Left ventricle myocardium inferior (tissue), 1 donor: ENCODE results near the gene GFM1. TPM values are rescaled to one million over a fixed set of nuclear protein-coding genes. Genes with fewer than 3 reads are reported as not detected.

Source experiments
- DNase-seq: peaks from one replicate; pipeline ENCODE4 v3.0.0-alpha.2; 2020
- H3K27ac ChIP-seq: fragments of 200-600 bp; replicated peaks from 2 replicates; pipeline ENCODE4 v1.8.0; 2021
- H3K27me3 ChIP-seq: fragments of 200-600 bp; 2 replicates; pipeline ENCODE4 v1.8.0; 2021; ENCODE audit warnings: low read depth
- H3K36me3 ChIP-seq: fragments of 200-600 bp; 2 replicates; pipeline ENCODE4 v1.8.0; 2021
- H3K4me1 ChIP-seq: fragments of 200-600 bp; 2 replicates; pipeline ENCODE4 v1.8.0; 2021
- H3K4me3 ChIP-seq: fragments of 200-600 bp; 2 replicates; pipeline ENCODE4 v1.8.0; 2021; ENCODE audit warnings: mild to moderate bottlenecking, moderate library complexity
- H3K9me3 ChIP-seq: fragments of 200-600 bp; replicated peaks from 2 replicates; pipeline ENCODE4 v1.8.0; 2021
- CTCF ChIP-seq: fragments of 200-600 bp; IDR thresholded peaks from 2 replicates; pipeline ENCODE4 v1.8.0; 2021; ENCODE audit warnings: antibody characterized with exemption, mild to moderate bottlenecking, borderline replicate concordance
- intact Hi-C: fragments of 100-400 bp; cut with micrococcal nuclease; formaldehyde crosslinking; loops from one replicate; pipeline ENCODE4 v1.11.0; 2022
- long read RNA-seq: library from polyadenylated mRNA; unstranded; transcript quantifications from one replicate; pipeline ENCODE4 v2.0.0, GENCODE V29; 2021
- total RNA-seq: library from RNA; stranded (reverse); fragmentation: NEBNext Ultra II Directional; extraction: Animal tissue kit (Norgen Biotek cat#: 25700); gene quantifications from one replicate; pipeline ENCODE4 v1.2.1, GENCODE V29; 2021
- donor health status: DM: no; HTN: yes; CAD: no; lungs with severe emphysema.

The GFM1 gene
- 60.5 TPM for total RNA-seq
- long read RNA-seq, transcript GFM1-201 (19 exons, 3,453 nt), result minor isoform, 7 of 204 reads
- long read RNA-seq, transcript GFM1-210 (18 exons, 3,721 nt), result major isoform, 171 of 204 reads
- long read RNA-seq, partial matches to known transcripts, result 8 of 204 reads
- long read RNA-seq, other reads (novel, unspliced or antisense), result 17 of 204 reads

DNA sequence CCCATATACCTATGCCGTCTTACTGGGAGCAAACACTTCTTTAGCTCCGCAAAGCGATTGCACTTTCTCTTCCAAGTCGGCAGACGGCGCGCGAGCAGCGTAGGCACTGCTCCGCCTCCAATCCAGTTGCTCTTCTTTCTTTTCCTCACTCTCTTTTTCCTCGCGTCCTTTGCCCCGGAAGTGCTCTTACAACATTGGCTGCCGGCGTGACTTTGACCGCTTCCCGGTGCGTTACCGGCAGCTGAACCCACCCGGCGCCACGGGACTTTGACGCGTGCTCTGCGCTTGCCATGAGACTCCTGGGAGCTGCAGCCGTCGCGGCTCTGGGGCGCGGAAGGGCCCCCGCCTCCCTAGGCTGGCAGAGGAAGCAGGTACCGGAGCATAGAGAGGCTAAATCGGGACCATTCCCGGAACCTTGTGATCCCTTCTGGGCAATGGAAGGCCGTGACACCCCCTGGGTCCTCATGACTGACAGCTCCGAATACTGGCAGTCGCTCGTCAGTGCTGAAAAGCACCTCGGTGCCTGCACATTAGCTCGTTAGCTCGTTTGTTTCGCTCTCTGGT is at the start of gene GFM1:
TSS of gene GFM1 (plus strand) at position 183 of the 564 bp plus-strand sequence. CDS start at position 291, 108 bp downstream.
- peak; percentile 91 for DNase-seq
- no peaks in the 10 kb centered on the region for H3K9me3 ChIP-seq
- H3K4me3 ChIP-seq, result peak within 1 kb of the TSS; percentile 90
- H3K27me3 ChIP-seq, result no peaks in the 10 kb centered on the region
- H3K4me1 ChIP-seq, result peaks cover 51% of the 10 kb centered on the region
- peaks cover 34% of the 10 kb centered on the region for H3K36me3 ChIP-seq
- intact Hi-C loops, result no loop called here
- peak; percentile 84 for TF ChIP-seq CTCF
- peak within 1 kb of the TSS; percentile 93 for H3K27ac ChIP-seq

- Histone ChIP-seq H3K4me3 (no peak overlapping the region), H3K27ac (no peak overlapping the region), H3K27me3 (no peaks in the 10 kb centered on the region), H3K4me1 (no peaks in the 10 kb centered on the region), H3K9me3 (no peaks in the 10 kb centered on the region), H3K36me3 (peaks cover 83% of the 10 kb centered on the region)
- DNase-seq, result no peak
- TF ChIP-seq CTCF, result no peak
- intact Hi-C loops, result no loop called here
Observed at GRCh38 chr3:158600787-158601186, 43.5 kb upstream of the GFM1 start.

GRCh38 chr3:158602227-158602626 is 42.1 kb upstream of the GFM1 start:
- intact Hi-C loops, result no loop called here
- TF ChIP-seq CTCF, result no peak
- Histone ChIP-seq H3K4me3 (no peak overlapping the region), H3K27ac (no peak overlapping the region), H3K9me3 (no peaks in the 10 kb centered on the region), H3K36me3 (peaks cover 82% of the 10 kb centered on the region), H3K4me1 (no peaks in the 10 kb centered on the region), H3K27me3 (no peaks in the 10 kb centered on the region)
- DNase-seq, result no peak

DNA sequence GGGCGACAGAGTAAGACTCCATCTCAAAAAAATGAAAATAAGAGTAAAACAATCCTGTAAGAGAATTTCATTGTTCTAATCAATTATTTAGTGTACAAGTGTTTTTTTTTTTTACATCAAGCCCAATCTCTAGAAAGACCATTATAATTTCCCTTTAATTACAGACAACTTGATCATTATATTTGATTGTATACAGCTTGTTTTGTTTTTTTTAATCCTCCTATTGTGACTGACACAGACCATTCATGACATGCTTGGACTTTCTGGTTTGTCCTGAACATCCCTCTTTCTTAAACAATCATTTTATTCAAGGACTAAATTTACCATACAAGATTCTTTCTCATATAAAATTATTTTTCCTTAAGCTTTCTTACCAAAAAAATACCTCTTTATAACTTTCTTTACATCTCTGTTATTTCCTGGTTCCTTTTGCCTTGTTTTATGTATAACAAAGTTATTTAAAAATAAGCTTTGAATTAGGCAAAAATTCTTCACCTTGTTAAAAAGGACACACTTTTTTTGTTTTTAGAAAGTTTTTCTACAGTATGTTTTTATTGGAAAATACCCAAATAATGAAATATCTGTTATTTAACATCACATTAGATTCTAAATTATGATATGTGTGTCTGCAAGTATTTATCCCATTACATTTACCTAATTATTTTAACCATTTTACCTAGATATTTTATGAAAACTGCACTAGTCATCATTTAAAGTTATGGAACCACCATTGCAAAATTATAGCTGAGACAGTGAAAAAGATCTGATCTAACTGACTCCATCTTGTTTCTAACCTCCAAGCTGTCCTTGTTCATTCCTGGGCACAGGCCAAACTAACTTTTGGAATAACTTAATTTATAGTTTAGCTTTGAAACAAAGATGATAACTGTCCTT is 26.1 kb upstream of the GFM1 start:
- no peak for TF ChIP-seq CTCF
- H3K27ac ChIP-seq, result no peak overlapping the region
- H3K4me1 ChIP-seq, result no peaks in the 10 kb centered on the region
- no peak for DNase-seq
- no peaks in the 10 kb centered on the region for H3K36me3 ChIP-seq
- H3K4me3 ChIP-seq, result no peak overlapping the region
- no peaks in the 10 kb centered on the region for H3K27me3 ChIP-seq
- peaks cover 25% of the 10 kb centered on the region for H3K9me3 ChIP-seq
- intact Hi-C loops, result no loop called here

DNA sequence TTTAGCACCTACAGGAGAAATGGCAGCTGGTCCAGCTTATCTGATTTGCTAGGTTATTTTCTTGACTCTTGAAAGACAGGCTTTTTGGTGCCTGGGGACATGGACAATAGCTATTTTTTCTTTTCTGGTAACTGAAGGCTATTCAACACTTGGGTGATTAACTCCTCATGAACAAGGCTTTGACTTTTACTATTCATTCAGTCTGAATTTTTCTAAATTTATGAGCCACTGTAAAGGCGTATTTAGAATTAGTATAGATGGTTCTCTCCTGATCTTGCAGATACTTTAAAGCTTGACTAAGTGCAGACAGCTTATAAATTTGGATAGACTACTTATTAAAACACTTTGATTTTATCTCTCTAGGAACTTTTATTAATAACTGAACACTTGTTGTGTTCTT is 18.4 kb upstream of the GFM1 start:
- Histone ChIP-seq H3K4me1 (no peaks in the 10 kb centered on the region), H3K27ac (no peak overlapping the region), H3K36me3 (no peaks in the 10 kb centered on the region), H3K27me3 (peaks cover 6% of the 10 kb centered on the region), H3K4me3 (no peak overlapping the region), H3K9me3 (peaks cover 6% of the 10 kb centered on the region)
- no peak for DNase-seq
- intact Hi-C loops, result no loop called here
- no peak for TF ChIP-seq CTCF
